GM19324 (cell line): ENCODE measurements around the gene ABCG1.

Source experiments
- ATAC-seq: cut with Tn5 transposase; IDR thresholded peaks from one replicate; pipeline ENCODE4 v1.9.1; 2021; ENCODE audit warnings: mild to moderate bottlenecking, moderate library complexity; ENCODE audit not compliant: unreplicated experiment, low FRiP score

Gene ABCG1

GRCh38 chr21:42250422-42251403 lies 31.8 kb downstream of the ABCG1 start:
- no peak for ATAC-seq

- ATAC-seq: no peak
Measured at GRCh38 chr21:42251654-42252324, 32.8 kb downstream of the ABCG1 start.

DNA sequence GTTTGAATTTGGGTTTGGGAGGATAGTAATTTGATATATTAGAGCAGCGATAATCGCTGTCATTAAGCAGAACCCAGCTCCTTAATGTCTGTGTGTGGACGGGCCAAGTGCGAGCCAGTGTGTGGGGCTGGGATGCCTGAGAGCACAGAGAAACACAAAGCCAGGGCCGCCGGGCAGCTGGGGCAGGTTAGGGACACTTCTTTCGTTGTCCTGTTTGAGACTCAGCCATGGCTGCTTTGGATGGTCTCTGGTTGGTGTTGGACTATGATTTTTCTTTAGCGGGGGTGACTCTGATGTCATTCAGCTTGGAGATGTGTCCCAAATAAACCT lies 33.4 kb downstream of the ABCG1 start:
- no peak for ATAC-seq

GRCh38 chr21:42252778-42253340 lies 33.9 kb downstream of the ABCG1 start:
- no peak for ATAC-seq

- ATAC-seq: no peak
Measured at GRCh38 chr21:42253466-42253865, 34.5 kb downstream of the ABCG1 start.

DNA sequence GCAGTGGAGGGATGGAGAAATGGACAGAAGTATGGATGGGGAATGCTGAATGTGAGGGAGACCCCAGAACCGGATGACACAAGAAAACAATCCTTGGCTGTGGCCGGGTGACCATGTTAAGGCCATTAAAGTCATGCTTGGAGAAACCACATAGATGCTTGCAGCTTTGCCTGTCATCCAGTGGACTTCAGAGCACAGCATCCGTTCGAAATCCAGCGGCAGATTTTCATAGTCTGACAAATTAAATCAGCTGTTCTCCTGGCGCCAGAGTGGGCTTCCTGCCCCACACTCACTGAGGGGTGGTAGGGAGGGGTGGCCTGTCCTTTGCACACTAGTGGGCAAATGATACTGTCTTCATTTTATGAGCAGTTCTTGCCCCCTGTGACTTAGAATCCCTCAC lies 35.1 kb downstream of the ABCG1 start:
- ATAC-seq: no peak

DNA sequence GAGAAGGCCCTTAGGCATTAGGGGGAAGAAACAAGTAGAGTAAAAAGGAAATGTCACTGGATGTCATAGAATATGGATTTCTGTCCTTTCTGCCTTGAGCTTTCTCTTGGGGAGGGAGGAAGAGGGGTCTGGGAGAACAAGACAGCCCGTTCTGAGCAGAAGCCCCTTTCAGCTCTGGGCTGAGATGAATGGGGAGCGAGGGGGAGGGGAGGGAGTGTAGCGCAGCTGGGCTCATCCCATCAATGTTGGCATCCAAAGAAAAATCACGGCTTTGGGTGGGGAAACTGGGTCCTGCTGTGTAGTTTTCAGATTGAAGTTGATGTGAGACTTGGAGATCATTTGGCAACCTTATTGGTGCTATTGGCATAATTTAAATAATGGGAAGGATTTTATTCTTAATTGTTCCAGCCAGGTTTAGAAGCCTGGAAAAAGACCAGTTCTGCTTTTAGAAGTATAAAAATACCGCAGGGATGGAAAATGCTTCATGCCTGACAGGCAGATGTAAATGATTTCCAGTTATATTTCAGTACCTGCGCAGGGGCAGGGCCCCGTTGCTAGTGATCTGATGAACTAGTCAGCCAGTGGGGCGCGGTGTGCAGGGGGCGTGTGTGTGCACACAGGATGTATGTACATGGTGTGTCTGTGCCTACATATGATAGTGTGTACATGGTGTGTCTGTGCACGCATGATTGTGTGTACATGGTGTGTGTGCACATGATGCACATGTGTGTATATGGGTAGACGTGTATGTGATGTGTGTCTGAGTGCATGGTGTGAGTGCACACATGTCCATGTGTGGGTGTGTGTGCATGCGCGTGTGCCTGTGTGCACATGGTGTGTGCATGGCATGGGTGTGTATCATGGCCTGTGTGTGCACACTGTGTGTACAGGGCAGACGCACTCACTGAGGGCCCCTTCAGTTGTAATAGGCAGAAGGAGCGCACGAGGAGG lies 36.0 kb downstream of the ABCG1 start:
- ATAC-seq: no peak

DNA sequence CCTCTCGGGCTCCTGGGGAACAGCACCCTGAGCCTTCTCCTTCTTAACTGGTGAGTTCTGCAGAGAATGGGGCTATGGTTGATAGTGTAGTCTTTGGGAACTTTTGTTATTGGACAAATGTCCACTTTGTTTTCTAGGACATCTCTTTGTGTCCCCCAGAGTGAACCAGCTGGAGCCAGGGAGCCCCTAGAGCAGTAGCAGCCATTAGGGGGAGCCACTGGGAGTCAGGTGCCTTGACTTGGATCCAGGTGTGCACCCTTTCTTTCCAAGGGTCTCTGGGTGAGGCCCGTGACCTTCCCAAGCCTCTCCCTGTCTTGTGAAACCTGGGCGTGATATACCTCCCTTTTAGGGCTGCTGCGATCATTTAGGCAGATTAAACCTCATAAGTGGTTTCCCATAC lies 36.9 kb downstream of the ABCG1 start:
- no peak for ATAC-seq

GRCh38 chr21:42256316-42256715 lies 37.4 kb downstream of the ABCG1 start:
- no peak for ATAC-seq

DNA sequence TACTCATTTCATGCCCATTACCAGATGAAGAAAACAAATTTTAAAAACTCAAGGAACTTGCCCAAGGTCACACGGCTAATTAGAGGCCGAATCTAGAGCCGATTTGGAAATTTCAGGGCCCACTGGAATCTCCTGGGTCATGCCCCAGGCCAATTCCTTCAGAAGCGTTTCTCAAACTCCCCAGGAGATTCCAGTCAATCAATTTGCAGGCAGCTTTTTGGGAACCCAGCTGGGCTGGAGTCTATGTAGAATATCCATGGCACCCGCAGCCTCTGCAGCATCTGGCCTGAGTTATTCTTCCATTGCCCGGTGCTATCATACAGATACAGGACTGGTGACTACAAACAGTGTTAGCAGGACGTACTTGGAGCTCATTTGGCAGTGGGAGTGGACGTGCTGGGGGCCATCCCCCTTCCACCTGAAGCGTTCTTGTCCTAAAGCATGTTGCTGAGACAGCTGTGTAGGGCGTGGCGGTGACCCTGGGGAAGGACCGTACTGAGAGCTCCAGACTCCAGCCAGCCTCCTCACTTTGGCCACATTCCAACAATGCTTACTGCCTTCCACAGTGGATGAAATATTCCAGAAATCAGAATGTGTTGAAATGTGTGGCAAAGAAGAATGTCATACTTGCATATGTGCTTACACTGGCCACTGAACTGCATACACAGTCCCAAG lies 38.3 kb downstream of the ABCG1 start:
- no peak for ATAC-seq

DNA sequence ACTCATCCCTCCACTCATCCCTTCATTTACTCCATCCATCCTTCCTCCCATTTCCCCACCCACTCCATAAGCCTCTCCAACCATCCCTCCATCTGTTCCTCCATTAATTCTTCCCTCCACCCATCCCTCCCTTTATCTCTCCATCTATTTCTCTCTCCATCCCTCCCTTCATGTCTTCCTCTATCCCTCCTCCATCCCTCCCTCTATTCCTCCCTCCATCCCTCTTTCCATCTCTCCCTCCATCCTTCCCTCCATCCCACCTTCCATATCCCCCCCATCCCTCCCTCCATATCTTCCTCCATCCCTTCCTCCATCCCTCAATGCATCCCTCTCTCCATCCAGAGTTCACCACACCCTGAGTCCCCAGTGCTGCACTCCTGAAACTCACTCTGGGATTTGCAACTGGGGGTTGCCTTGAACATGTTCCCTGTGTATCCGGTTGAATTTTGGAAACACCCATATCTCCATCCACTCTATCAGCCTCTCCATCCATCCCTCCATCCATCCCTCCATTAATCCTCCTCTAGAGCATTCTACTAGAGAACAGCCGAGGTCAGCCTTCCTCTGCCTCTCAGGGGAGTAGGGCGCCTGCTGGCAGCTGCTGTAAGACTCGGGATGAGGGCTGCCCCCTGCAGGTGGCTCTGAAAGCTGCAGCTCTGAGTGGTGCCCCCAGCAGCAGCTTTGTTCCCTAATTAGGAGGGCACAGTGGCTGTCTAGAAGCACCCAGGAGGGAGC lies 39.4 kb downstream of the ABCG1 start:
- no peak for ATAC-seq

- ATAC-seq: no peak
Measured at GRCh38 chr21:42258885-42259407, 40.0 kb downstream of the ABCG1 start.

DNA sequence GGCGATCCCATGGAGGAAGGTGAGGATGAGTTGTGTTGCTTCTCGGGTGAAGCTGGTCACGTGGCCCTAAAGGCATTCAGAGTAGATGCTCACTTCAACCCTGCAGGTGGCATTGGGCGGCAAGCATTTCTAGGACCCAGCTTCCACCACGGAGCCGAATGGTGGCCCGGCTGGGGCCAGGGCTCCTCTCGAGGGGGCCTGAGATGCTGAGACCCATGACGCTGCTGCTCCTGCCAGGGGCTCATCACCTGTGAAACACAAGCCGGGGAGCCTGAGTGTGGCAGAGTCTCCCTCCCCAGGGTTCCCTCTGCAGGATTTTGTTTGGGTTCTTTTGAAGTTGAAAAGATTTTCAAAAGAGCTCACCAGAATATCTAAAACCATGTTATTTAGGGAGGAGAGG lies 41.2 kb downstream of the ABCG1 start:
- no peak for ATAC-seq

DNA sequence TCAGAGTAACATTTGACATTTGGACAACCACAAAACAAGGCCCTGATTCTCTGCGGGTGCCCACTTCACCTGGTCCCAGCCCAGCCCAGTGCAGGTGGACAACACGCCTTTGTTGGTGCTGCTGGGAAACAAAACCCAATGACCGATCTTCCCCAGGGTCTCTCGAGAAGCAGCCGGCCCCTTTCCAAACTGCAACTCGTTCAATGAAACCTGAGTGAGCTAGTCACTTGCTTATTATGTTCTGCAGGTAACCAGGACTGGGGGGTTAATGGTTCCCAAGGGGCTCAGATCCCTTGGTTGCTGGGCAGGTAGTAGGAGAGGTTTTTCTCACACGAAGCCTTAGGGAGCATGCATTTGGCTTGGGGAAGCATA lies 42.9 kb downstream of the ABCG1 start:
- ATAC-seq: no peak

DNA sequence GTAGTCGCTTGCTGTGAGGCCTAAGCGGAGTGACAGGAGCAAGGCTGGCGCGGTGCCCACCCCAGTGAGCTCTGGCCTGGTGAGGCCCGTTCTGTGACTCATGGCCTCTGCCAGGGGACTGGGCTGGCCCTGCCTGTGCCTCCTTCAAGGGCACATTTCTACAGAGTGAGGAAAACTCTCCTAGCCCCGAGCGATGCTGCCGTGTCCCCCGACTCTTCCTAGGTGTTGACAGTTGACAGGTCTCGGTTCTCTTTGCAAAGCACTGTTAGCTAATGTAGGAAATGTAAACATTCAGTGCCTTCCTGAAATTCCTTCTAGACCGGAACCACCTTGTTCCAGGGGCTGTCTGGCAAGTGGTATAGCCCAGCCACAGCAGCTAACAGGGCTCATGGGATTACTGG lies 43.9 kb downstream of the ABCG1 start:
- no peak for ATAC-seq

GRCh38 chr21:42263591-42264131 lies 44.7 kb downstream of the ABCG1 start:
- no peak for ATAC-seq

DNA sequence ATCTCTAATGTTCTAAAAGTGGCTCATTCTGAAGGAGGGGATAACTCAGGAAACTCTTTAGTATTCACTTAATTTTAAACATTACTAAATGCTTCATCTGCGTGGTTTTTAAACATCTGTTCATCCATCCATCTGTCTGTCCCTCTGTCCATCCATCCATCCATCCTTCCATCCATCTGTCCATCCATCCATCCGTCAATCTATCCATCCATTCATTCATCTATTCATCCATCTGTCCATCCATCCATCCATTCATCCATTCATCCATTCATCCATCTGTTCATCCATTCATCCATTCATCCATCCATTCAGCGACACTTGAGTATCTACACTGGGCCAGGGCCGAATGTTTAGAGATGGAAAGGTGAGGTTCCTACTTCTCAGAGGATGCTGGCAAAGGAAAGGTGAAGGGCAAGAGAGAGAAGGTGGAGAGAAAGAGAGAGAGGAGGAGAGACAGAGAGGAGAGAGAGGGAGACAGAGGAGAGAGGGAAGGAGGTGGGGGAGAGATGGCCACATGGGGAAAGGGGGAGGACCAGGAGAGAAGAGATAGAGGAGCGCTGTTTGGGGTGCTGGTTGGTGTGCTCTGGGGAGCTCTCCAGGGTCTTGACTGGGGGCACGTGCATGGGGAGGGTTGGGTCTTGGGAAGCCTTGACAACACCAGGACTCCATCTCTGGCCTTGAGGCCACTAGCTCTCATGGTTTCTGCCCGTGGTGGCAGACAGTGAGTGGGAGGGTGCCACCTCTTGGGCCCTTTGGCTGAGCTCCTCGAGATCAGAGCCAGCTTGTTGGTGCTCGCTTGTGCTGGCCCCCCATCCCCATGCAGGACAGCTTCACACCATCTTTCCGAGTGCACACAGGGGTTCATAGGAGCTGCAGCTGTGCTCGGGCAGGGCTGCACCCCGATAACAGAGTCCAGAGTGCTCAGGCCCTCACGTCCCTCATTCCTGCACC lies 45.6 kb downstream of the ABCG1 start:
- no peak for ATAC-seq
